ENCODE measurements around the gene MAP6.
A peak's percentile ranks its signal among the peaks of the same experiment; 100 is the strongest.
"Not testable (repeated sequence)": the region's sequence is repeated elsewhere in the genome, so short reads cannot be mapped to it uniquely, and the experiment has no call there.

The MAP6 gene

GRCh38 chr11:75689863-75690609 is 21.2 kb upstream of the MAP6 start:
- Histone ChIP-seq H3K36me3 (ENCODE audit: control insufficient read depth, insufficient read depth, low read length) (no peaks in the 10 kb centered on the region), H3K4me1 (ENCODE audit: control insufficient read depth, insufficient read depth, low read length) (no peaks in the 10 kb centered on the region), H3K27me3 (ENCODE audit: control insufficient read depth, insufficient read depth, low read length) (peaks cover 12% of the 10 kb centered on the region), H3K9ac (ENCODE audit: low read length) (no peak overlapping the region), H3K9me3 (ENCODE audit: control insufficient read depth, low read length) (no peaks in the 10 kb centered on the region), H3K4me3 (ENCODE audit: low read length) (no peak overlapping the region)

- not testable (repeated sequence) for H3K36me3 ChIP-seq (ENCODE audit: control insufficient read depth, insufficient read depth, low read length); H3K9me3 ChIP-seq (ENCODE audit: control insufficient read depth, low read length); H3K4me1 ChIP-seq (ENCODE audit: control insufficient read depth, insufficient read depth, low read length); H3K4me3 ChIP-seq (ENCODE audit: low read length); H3K9ac ChIP-seq (ENCODE audit: low read length)
- H3K27me3 ChIP-seq (ENCODE audit: control insufficient read depth, insufficient read depth, low read length): peaks cover 12% of the 10 kb centered on the region
Observed at GRCh38 chr11:75683856-75684255, 15.0 kb upstream of the MAP6 start.

- Histone ChIP-seq H3K9ac (ENCODE audit: low read length) (no peak overlapping the region), H3K4me1 (ENCODE audit: control insufficient read depth, insufficient read depth, low read length) (no peaks in the 10 kb centered on the region), H3K4me3 (ENCODE audit: low read length) (no peak overlapping the region), H3K27me3 (ENCODE audit: control insufficient read depth, insufficient read depth, low read length) (peaks cover 9% of the 10 kb centered on the region), H3K9me3 (ENCODE audit: control insufficient read depth, low read length) (no peaks in the 10 kb centered on the region), H3K36me3 (ENCODE audit: control insufficient read depth, insufficient read depth, low read length) (no peaks in the 10 kb centered on the region)
Observed at GRCh38 chr11:75679566-75679965, 10.7 kb upstream of the MAP6 start.

GRCh38 chr11:75678620-75679259 is 9.9 kb upstream of the MAP6 start:
- Histone ChIP-seq H3K9me3 (ENCODE audit: control insufficient read depth, low read length) (no peaks in the 10 kb centered on the region), H3K36me3 (ENCODE audit: control insufficient read depth, insufficient read depth, low read length) (no peaks in the 10 kb centered on the region), H3K27me3 (ENCODE audit: control insufficient read depth, insufficient read depth, low read length) (peaks cover 9% of the 10 kb centered on the region), H3K4me1 (ENCODE audit: control insufficient read depth, insufficient read depth, low read length) (no peaks in the 10 kb centered on the region), H3K4me3 (ENCODE audit: low read length) (no peak overlapping the region), H3K9ac (ENCODE audit: low read length) (no peak overlapping the region)

- Histone ChIP-seq H3K4me3 (ENCODE audit: low read length) (no peak overlapping the region), H3K36me3 (ENCODE audit: control insufficient read depth, insufficient read depth, low read length) (no peaks in the 10 kb centered on the region), H3K27me3 (ENCODE audit: control insufficient read depth, insufficient read depth, low read length) (peaks cover 9% of the 10 kb centered on the region), H3K4me1 (ENCODE audit: control insufficient read depth, insufficient read depth, low read length) (no peaks in the 10 kb centered on the region), H3K9ac (ENCODE audit: low read length) (no peak overlapping the region), H3K9me3 (ENCODE audit: control insufficient read depth, low read length) (no peaks in the 10 kb centered on the region)
Observed at GRCh38 chr11:75677909-75678308, 9.1 kb upstream of the MAP6 start.

- no peaks in the 10 kb centered on the region for H3K9me3 ChIP-seq (ENCODE audit: control insufficient read depth, low read length)
- no peak overlapping the region for H3K9ac ChIP-seq (ENCODE audit: low read length)
- no peaks in the 10 kb centered on the region for H3K36me3 ChIP-seq (ENCODE audit: control insufficient read depth, insufficient read depth, low read length)
- no peak overlapping the region for H3K4me3 ChIP-seq (ENCODE audit: low read length)
- H3K27me3 ChIP-seq (ENCODE audit: control insufficient read depth, insufficient read depth, low read length): peaks cover 9% of the 10 kb centered on the region
- no peaks in the 10 kb centered on the region for H3K4me1 ChIP-seq (ENCODE audit: control insufficient read depth, insufficient read depth, low read length)
Observed at GRCh38 chr11:75677275-75677674, 8.4 kb upstream of the MAP6 start.

- H3K27me3 ChIP-seq (ENCODE audit: control insufficient read depth, insufficient read depth, low read length): peaks cover 35% of the 10 kb centered on the region
- H3K36me3 ChIP-seq (ENCODE audit: control insufficient read depth, insufficient read depth, low read length): no peaks in the 10 kb centered on the region
- no peaks in the 10 kb centered on the region for H3K9me3 ChIP-seq (ENCODE audit: control insufficient read depth, low read length)
- H3K9ac ChIP-seq (ENCODE audit: low read length): no peak overlapping the region
- no peak overlapping the region for H3K4me3 ChIP-seq (ENCODE audit: low read length)
- peaks cover 1% of the 10 kb centered on the region for H3K4me1 ChIP-seq (ENCODE audit: control insufficient read depth, insufficient read depth, low read length)
Observed at GRCh38 chr11:75673977-75674582, 5.2 kb upstream of the MAP6 start.

GRCh38 chr11:75667831-75668450 is 897 bp downstream of the MAP6 start:
- H3K9me3 ChIP-seq (ENCODE audit: control insufficient read depth, low read length): no peaks in the 10 kb centered on the region
- H3K4me3 ChIP-seq (ENCODE audit: low read length): no peak overlapping the region
- peaks cover 79% of the 10 kb centered on the region for H3K27me3 ChIP-seq (ENCODE audit: control insufficient read depth, insufficient read depth, low read length)
- no peak overlapping the region for H3K9ac ChIP-seq (ENCODE audit: low read length)
- H3K36me3 ChIP-seq (ENCODE audit: control insufficient read depth, insufficient read depth, low read length): no peaks in the 10 kb centered on the region
- peaks cover 11% of the 10 kb centered on the region for H3K4me1 ChIP-seq (ENCODE audit: control insufficient read depth, insufficient read depth, low read length)

- Histone ChIP-seq H3K4me1 (ENCODE audit: control insufficient read depth, insufficient read depth, low read length) (peaks cover 11% of the 10 kb centered on the region), H3K27me3 (ENCODE audit: control insufficient read depth, insufficient read depth, low read length) (peaks cover 79% of the 10 kb centered on the region), H3K9ac (ENCODE audit: low read length) (peak overlapping the region; percentile 41), H3K9me3 (ENCODE audit: control insufficient read depth, low read length) (no peaks in the 10 kb centered on the region), H3K36me3 (ENCODE audit: control insufficient read depth, insufficient read depth, low read length) (no peaks in the 10 kb centered on the region), H3K4me3 (ENCODE audit: low read length) (no peak overlapping the region)
Observed at GRCh38 chr11:75667255-75667830, 1.5 kb downstream of the MAP6 start.

GRCh38 chr11:75665990-75666389 is 2.8 kb downstream of the MAP6 start:
- H3K4me3 ChIP-seq (ENCODE audit: low read length): no peak overlapping the region
- no peak overlapping the region for H3K9ac ChIP-seq (ENCODE audit: low read length)
- H3K27me3 ChIP-seq (ENCODE audit: control insufficient read depth, insufficient read depth, low read length): peaks cover 67% of the 10 kb centered on the region
- no peaks in the 10 kb centered on the region for H3K9me3 ChIP-seq (ENCODE audit: control insufficient read depth, low read length)
- H3K36me3 ChIP-seq (ENCODE audit: control insufficient read depth, insufficient read depth, low read length): no peaks in the 10 kb centered on the region
- peaks cover 11% of the 10 kb centered on the region for H3K4me1 ChIP-seq (ENCODE audit: control insufficient read depth, insufficient read depth, low read length)

GRCh38 chr11:75665126-75665525 is 3.7 kb downstream of the MAP6 start:
- Histone ChIP-seq H3K4me1 (ENCODE audit: control insufficient read depth, insufficient read depth, low read length) (peaks cover 11% of the 10 kb centered on the region), H3K27me3 (ENCODE audit: control insufficient read depth, insufficient read depth, low read length) (peaks cover 63% of the 10 kb centered on the region), H3K36me3 (ENCODE audit: control insufficient read depth, insufficient read depth, low read length) (no peaks in the 10 kb centered on the region), H3K9me3 (ENCODE audit: control insufficient read depth, low read length) (no peaks in the 10 kb centered on the region), H3K9ac (ENCODE audit: low read length) (no peak overlapping the region), H3K4me3 (ENCODE audit: low read length) (no peak overlapping the region)

- Histone ChIP-seq H3K4me1 (ENCODE audit: control insufficient read depth, insufficient read depth, low read length) (peaks cover 11% of the 10 kb centered on the region), H3K9me3 (ENCODE audit: control insufficient read depth, low read length) (no peaks in the 10 kb centered on the region), H3K9ac (ENCODE audit: low read length) (no peak overlapping the region), H3K4me3 (ENCODE audit: low read length) (no peak overlapping the region), H3K27me3 (ENCODE audit: control insufficient read depth, insufficient read depth, low read length) (peaks cover 56% of the 10 kb centered on the region), H3K36me3 (ENCODE audit: control insufficient read depth, insufficient read depth, low read length) (no peaks in the 10 kb centered on the region)
Observed at GRCh38 chr11:75664389-75664788, 4.4 kb downstream of the MAP6 start.

All from mucosa of stomach (tissue), 1 donor.